Fibroblast of skin of right biceps (primary cell): ENCODE measurements around the gene BEND5.

Experiments
- DNase-seq: peaks from one replicate; pipeline ENCODE4 v3.0.0-alpha.2; 2013

BEND5 gene

GRCh38 chr1:48717082-48717481 is 59.6 kb downstream of the BEND5 start:
- no peak for DNase-seq

GRCh38 chr1:48715921-48716320 is 60.8 kb downstream of the BEND5 start:
- no peak for DNase-seq

- DNase-seq = no peak
Observed at GRCh38 chr1:48710915-48711314, 65.8 kb downstream of the BEND5 start.

GRCh38 chr1:48710318-48710717 is 66.4 kb downstream of the BEND5 start:
- DNase-seq = no peak

GRCh38 chr1:48704736-48705135 is 72.0 kb downstream of the BEND5 start:
- no peak for DNase-seq

GRCh38 chr1:48701445-48701844 is 75.2 kb downstream of the BEND5 start:
- DNase-seq = no peak

- DNase-seq = peak; percentile 38
Observed at GRCh38 chr1:48697066-48697707, 79.5 kb downstream of the BEND5 start.

GRCh38 chr1:48695161-48695560 is 81.5 kb downstream of the BEND5 start:
- DNase-seq = no peak

GRCh38 chr1:48693674-48694320 is 82.9 kb downstream of the BEND5 start:
- DNase-seq = no peak

GRCh38 chr1:48693180-48693579 is 83.5 kb downstream of the BEND5 start:
- DNase-seq = no peak

GRCh38 chr1:48692235-48692634 is 84.5 kb downstream of the BEND5 start:
- DNase-seq = no peak

- DNase-seq = no peak
Observed at GRCh38 chr1:48691429-48692001, 85.2 kb downstream of the BEND5 start.

- no peak for DNase-seq
Observed at GRCh38 chr1:48688102-48688760, 88.5 kb downstream of the BEND5 start.

GRCh38 chr1:48687282-48688045 is 89.2 kb downstream of the BEND5 start:
- DNase-seq = no peak

- no peak for DNase-seq
Observed at GRCh38 chr1:48686159-48686558, 90.5 kb downstream of the BEND5 start.

GRCh38 chr1:48684381-48684780 is 92.3 kb downstream of the BEND5 start:
- DNase-seq = no peak

GRCh38 chr1:48683839-48684238 is 92.9 kb downstream of the BEND5 start:
- no peak for DNase-seq

- DNase-seq = peak; percentile 54
Observed at GRCh38 chr1:48681476-48682305, 95.0 kb downstream of the BEND5 start.

GRCh38 chr1:48680411-48681035 is 96.2 kb downstream of the BEND5 start:
- DNase-seq = no peak

GRCh38 chr1:48679859-48680258 is 96.8 kb downstream of the BEND5 start:
- no peak for DNase-seq

GRCh38 chr1:48678710-48679505 is 97.8 kb downstream of the BEND5 start:
- no peak for DNase-seq
